Measurements from ENCODE around the gene DBP. TPM values are rescaled to one million over a fixed set of nuclear protein-coding genes. Genes with fewer than 3 reads are reported as not detected.
A peak's percentile ranks its signal among the peaks of the same experiment; 100 is the strongest.

The DBP gene
- polyA plus RNA-seq, 10 donors = 3.9 to 9.7 (median 6.0) TPM

GRCh38 chr19:48613852-48614435, 23.2 kb downstream of the DBP start:
- DNase-seq = no peak

- DNase-seq = no peak
Observed at GRCh38 chr19:48613024-48613851, 23.9 kb downstream of the DBP start.

- no peak for DNase-seq
Observed at GRCh38 chr19:48611872-48612271, 25.3 kb downstream of the DBP start.

- DNase-seq = no peak
Observed at GRCh38 chr19:48609571-48610108, 27.5 kb downstream of the DBP start.

GRCh38 chr19:48608798-48609263, 28.3 kb downstream of the DBP start:
- DNase-seq = peak in 1 of 3 donors; percentile 56

- no peak for DNase-seq
Observed at GRCh38 chr19:48607359-48607755, 29.8 kb downstream of the DBP start.

- DNase-seq = no peak
Observed at GRCh38 chr19:48606463-48607358, 30.5 kb downstream of the DBP start, which contains the start of gene SPACA4. TSS of gene SPACA4 (plus strand) at chr19:48606742. CDS start at chr19:48606979, 237 bp downstream.

GRCh38 chr19:48603850-48604249, 33.3 kb downstream of the DBP start:
- no peak for DNase-seq

- no peak for DNase-seq
Observed at GRCh38 chr19:48603449-48603848, 33.7 kb downstream of the DBP start.

GRCh38 chr19:48603001-48603400, 34.2 kb downstream of the DBP start:
- DNase-seq = no peak

GRCh38 chr19:48600679-48601417, 36.3 kb downstream of the DBP start:
- DNase-seq = no peak

- no peak for DNase-seq
Observed at GRCh38 chr19:48598996-48599700, 38.0 kb downstream of the DBP start.

GRCh38 chr19:48596679-48597465, 40.3 kb downstream of the DBP start:
- DNase-seq = no peak

- DNase-seq = no peak
Observed at GRCh38 chr19:48596237-48596636, 40.9 kb downstream of the DBP start.

- no peak for DNase-seq
Observed at GRCh38 chr19:48595833-48596232, 41.3 kb downstream of the DBP start.

GRCh38 chr19:48595171-48595570, 42.0 kb downstream of the DBP start:
- no peak for DNase-seq

- DNase-seq = no peak
Observed at GRCh38 chr19:48591021-48591420, 46.2 kb downstream of the DBP start.

- DNase-seq = peak; percentile 73 to 94 (median 89)
Observed at GRCh38 chr19:48588670-48589401, 48.3 kb downstream of the DBP start.

GRCh38 chr19:48587387-48587786, 49.8 kb downstream of the DBP start:
- no peak for DNase-seq

All from muscle of back (tissue), 11 donors.